Stomach (tissue), 4 donors: ENCODE results near the gene USP9X.

Experiments
- EP300 ChIP-seq: sonication (generic); formaldehyde crosslinking; IDR thresholded peaks from one replicate; pipeline ENCODE4 v1.6.1; 2017; ENCODE audit warnings: antibody characterized with exemption
- POLR2A ChIP-seq, 4 donors: fragments of 450-650 bp; IDR thresholded peaks; one replicate each; pipeline ENCODE4 v1.6.1; 2016; ENCODE audit warnings: antibody characterized with exemption in 4 of 4, control low read depth in 2 of 4, mild to moderate bottlenecking in 1 of 4, moderate library complexity in 1 of 4
- POLR2AphosphoS5 ChIP-seq, 3 donors: sonication (generic); formaldehyde crosslinking; IDR thresholded peaks; one replicate each; pipeline ENCODE4 v1.6.1; 2016; ENCODE audit warnings: antibody characterized with exemption in 3 of 3
- TF ChIP-seq, protein P1 (sequence below), 7 experiments: fragments of 450-650 bp in 4 of 7; fragments of 200-600 bp in 3 of 7; sonication (generic) in 3 of 7; IDR thresholded peaks; one replicate each; pipeline ENCODE4 v1.5.1; 2016 to 2019; ENCODE audit warnings: antibody characterized with exemption in 7 of 7, control low read depth in 2 of 7, mild to moderate bottlenecking in 1 of 7

DNA sequence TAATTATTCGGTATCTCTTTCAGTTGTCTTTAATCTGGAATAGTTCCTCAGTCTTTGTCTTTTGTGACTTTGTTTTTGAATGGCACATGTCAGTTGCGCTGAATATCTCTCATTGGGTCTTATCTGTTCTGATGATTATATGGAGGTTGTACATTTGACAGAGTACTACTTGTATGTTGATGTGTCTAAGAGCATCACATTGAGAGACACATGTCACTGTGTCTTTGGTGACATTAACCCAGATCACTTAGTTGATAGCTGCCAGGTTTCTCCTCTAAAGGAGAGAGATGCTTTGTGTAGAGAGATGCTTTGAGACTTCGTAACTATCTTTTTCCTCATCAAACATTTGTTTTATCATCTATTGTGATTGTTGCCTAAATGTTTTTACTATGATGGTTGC lies 92.1 kb downstream of the USP9X start:
- TF ChIP-seq, protein P1, sequence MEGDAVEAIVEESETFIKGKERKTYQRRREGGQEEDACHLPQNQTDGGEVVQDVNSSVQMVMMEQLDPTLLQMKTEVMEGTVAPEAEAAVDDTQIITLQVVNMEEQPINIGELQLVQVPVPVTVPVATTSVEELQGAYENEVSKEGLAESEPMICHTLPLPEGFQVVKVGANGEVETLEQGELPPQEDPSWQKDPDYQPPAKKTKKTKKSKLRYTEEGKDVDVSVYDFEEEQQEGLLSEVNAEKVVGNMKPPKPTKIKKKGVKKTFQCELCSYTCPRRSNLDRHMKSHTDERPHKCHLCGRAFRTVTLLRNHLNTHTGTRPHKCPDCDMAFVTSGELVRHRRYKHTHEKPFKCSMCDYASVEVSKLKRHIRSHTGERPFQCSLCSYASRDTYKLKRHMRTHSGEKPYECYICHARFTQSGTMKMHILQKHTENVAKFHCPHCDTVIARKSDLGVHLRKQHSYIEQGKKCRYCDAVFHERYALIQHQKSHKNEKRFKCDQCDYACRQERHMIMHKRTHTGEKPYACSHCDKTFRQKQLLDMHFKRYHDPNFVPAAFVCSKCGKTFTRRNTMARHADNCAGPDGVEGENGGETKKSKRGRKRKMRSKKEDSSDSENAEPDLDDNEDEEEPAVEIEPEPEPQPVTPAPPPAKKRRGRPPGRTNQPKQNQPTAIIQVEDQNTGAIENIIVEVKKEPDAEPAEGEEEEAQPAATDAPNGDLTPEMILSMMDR (IDR thresholded peaks at IDR 0.05), result no peak
- TF ChIP-seq POLR2A (IDR thresholded peaks at IDR 0.05), result no peak
- TF ChIP-seq EP300, result no peak
- no peak for TF ChIP-seq POLR2AphosphoS5 (IDR thresholded peaks at IDR 0.05)
